ENCODE measurements around the gene FGF9.

The FGF9 gene

DNA sequence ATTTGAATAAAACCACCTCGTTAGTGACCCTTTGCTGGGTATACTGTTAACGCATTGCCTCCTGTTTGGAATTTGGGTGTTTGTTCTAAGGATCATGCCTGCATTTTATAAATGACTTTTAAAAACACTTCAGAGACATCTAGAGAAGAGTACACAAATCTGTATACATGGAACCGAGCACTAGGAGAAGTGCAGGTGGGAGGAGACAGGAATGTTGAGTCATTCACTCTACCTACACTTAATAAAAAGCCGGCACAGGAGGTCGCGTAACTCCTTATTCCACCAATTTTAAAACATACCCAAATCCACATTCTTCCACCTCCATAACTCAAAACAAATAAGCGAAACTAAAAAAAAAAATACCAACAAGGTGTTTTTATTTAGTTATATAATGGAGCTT is 48.6 kb downstream of the FGF9 start:
- TF ChIP-seq, protein P1, sequence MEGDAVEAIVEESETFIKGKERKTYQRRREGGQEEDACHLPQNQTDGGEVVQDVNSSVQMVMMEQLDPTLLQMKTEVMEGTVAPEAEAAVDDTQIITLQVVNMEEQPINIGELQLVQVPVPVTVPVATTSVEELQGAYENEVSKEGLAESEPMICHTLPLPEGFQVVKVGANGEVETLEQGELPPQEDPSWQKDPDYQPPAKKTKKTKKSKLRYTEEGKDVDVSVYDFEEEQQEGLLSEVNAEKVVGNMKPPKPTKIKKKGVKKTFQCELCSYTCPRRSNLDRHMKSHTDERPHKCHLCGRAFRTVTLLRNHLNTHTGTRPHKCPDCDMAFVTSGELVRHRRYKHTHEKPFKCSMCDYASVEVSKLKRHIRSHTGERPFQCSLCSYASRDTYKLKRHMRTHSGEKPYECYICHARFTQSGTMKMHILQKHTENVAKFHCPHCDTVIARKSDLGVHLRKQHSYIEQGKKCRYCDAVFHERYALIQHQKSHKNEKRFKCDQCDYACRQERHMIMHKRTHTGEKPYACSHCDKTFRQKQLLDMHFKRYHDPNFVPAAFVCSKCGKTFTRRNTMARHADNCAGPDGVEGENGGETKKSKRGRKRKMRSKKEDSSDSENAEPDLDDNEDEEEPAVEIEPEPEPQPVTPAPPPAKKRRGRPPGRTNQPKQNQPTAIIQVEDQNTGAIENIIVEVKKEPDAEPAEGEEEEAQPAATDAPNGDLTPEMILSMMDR (IDR thresholded peaks at IDR 0.05; ENCODE audit: low read depth, low read length) = no peak
- H3K9me3 ChIP-seq (ENCODE audit: severe bottlenecking) = no peaks in the 10 kb centered on the region
- H3K27me3 ChIP-seq (ENCODE audit: insufficient read depth, low read depth, severe bottlenecking) = peaks cover 99% of the 10 kb centered on the region
- no peak for DNase-seq
- H3K4me3 ChIP-seq (ENCODE audit: low read depth, low read length) = no peak overlapping the region
- no peaks in the 10 kb centered on the region for H3K36me3 ChIP-seq
- no peak overlapping the region for H3K27ac ChIP-seq

DNA sequence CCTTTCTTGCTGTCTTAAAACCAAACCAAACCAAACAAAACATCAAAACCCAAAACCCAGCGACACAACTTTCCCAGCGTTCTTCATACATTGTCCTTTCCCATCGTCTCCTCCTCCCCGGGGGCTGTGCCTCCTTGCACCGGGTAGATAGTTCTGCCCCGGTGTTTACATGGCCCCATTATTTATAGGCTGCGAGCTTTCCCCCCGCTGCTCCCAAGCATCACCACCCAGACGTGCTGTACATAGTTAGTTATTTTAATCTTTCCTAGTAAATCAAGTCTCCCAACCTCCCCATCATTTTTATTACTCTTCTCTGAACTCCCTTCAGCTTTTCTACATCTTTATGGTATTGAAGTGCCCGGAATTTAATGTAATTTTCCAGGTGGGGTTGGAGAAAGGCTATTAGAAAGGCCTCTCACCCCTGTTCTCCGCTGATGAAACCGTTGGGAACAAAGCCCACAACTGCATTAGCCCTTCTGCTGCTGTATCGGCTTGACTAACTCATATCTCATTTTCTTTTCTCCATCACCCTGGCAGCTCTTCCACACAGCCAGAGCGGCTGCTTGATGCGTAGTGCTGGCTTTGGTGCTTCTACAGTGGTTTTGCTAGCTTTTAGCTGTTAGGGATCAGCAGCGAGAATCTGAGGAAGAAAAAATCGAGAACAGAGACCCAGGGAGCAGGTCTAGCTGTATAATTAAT is 53.1 kb downstream of the FGF9 start:
- DNase-seq = no peak
- TF ChIP-seq, protein P1 (IDR thresholded peaks at IDR 0.05; ENCODE audit: low read depth, low read length) = no peak
- Histone ChIP-seq H3K9me3 (ENCODE audit: severe bottlenecking) (peaks cover 2% of the 10 kb centered on the region), H3K27ac (no peak overlapping the region), H3K4me3 (ENCODE audit: low read depth, low read length) (no peak overlapping the region), H3K36me3 (no peaks in the 10 kb centered on the region), H3K27me3 (ENCODE audit: insufficient read depth, low read depth, severe bottlenecking) (peaks cover 93% of the 10 kb centered on the region)

DNA sequence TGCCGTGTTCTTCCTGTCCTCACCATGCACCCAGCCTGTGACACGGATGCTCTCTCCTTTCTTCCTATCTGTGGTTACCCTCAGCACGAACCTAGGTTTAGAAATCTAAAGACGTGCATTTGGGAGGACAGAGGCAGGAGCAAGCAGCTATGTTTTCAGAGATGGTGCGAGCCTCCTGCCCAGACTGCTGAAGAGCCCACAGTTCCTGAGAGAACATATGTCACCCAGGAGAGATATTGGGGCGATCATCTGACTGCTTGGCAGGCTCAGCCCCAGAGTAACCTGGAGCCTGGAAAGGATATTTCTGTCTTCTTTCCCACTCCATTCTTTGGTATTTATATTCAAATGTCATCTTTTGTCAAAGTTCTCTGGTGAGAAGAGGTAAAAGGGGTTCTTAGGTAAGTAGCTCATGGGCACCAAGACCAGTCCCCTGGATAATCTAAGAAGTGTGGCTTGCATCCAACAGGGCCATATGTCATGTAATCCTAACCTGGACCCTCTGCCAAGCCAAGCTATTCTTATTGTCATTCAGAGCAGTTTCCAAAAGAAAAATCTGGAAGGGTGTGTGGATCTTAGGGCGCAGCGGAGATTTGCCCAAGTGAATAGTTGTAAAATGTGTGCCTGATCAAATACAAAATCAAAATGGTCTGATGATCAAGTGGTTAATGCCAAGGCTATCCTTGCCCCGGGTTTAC is 59.5 kb downstream of the FGF9 start:
- Histone ChIP-seq H3K36me3 (no peaks in the 10 kb centered on the region), H3K27me3 (ENCODE audit: insufficient read depth, low read depth, severe bottlenecking) (peaks cover 93% of the 10 kb centered on the region), H3K9me3 (ENCODE audit: severe bottlenecking) (no peaks in the 10 kb centered on the region), H3K4me3 (ENCODE audit: low read depth, low read length) (no peak overlapping the region), H3K27ac (no peak overlapping the region)
- TF ChIP-seq, protein P1 (IDR thresholded peaks at IDR 0.05; ENCODE audit: low read depth, low read length) = no peak
- DNase-seq = no peak

DNA sequence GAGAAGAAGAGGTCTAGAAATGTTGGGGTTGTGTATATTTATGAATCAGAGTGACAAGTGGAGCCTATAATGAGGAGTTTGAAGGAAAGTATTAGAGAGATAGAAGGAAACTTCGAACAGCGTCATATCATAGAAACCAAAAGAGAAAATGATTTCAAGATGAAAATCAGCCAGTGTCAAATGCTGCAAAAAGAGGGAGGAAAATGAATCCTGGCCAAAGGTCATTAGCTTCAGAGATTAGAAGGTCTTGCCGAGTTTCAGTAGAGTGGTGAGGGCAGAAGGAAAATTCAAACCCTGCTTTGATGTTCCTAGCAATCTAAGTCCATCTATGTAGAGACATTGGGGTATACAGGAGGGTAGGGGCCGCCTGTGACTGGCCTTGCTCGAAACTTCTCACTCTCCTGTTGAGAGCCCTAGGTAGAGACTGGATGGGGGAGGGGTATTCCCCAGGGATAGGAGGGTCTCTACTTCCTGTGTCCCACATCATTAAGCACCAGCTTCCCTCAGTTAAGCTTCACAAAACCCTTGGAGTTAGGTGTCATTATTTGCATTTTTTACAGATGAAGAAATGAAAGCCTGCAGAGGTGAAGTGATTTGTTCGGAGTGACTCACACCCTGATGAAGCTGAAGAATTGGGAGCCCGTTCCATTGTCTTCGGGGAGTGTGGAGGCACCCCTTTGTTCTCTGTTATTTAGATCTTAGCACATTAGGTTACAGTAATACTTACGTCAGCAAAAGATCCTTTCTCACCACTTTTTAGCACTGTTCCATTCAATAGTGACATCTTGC is 62.8 kb downstream of the FGF9 start:
- TF ChIP-seq, protein P1 (IDR thresholded peaks at IDR 0.05; ENCODE audit: low read depth, low read length) = no peak
- no peaks in the 10 kb centered on the region for H3K36me3 ChIP-seq
- no peak for DNase-seq
- H3K4me3 ChIP-seq (ENCODE audit: low read depth, low read length) = no peak overlapping the region
- peaks cover 2% of the 10 kb centered on the region for H3K9me3 ChIP-seq (ENCODE audit: severe bottlenecking)
- H3K27ac ChIP-seq = no peak overlapping the region
- H3K27me3 ChIP-seq (ENCODE audit: insufficient read depth, low read depth, severe bottlenecking) = peaks cover 100% of the 10 kb centered on the region

DNA sequence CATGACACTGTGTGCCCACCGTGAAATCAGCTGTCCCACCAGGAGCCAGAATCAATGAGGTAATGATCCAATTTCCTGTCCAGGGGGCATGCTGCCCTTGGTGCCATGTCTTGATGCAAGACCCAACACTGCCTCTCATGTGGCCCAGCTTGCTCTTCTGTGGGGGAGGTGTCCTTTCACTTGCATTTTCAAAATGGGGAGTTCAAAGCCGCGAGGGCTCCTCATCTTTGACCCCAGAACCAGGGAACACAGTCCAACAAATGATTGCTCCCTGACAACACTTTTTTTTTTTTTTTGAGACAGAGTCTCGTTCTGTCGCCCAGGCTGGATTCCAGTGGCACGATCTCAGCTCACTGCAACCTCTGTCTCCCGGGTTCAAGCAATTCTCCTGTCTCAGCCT is 64.1 kb downstream of the FGF9 start:
- Histone ChIP-seq H3K36me3 (no peaks in the 10 kb centered on the region), H3K27ac (no peak overlapping the region), H3K4me3 (ENCODE audit: low read depth, low read length) (no peak overlapping the region), H3K27me3 (ENCODE audit: insufficient read depth, low read depth, severe bottlenecking) (peaks cover 100% of the 10 kb centered on the region), H3K9me3 (ENCODE audit: severe bottlenecking) (peaks cover 2% of the 10 kb centered on the region)
- TF ChIP-seq, protein P1 (IDR thresholded peaks at IDR 0.05; ENCODE audit: low read depth, low read length) = no peak
- no peak for DNase-seq

All from WERI-Rb-1 (cell line).